DMS 273 (cell line): Measurements from ENCODE around the gene MPC1L.

ENCODE experiments used
- DNase-seq: peaks from one replicate; lab custom pipeline; 2025; ENCODE audit not compliant: unreplicated experiment; lab: John Stamatoyannopoulos, UW

Gene MPC1L

GRCh38 chrX:40625294-40625693, 2.1 kb downstream of the MPC1L start:
- DNase-seq, result no peak

GRCh38 chrX:40628506-40628905, 5.3 kb downstream of the MPC1L start:
- no peak for DNase-seq

GRCh38 chrX:40632199-40632598, 9.0 kb downstream of the MPC1L start:
- no peak for DNase-seq

GRCh38 chrX:40637687-40638086, 14.5 kb downstream of the MPC1L start:
- no peak for DNase-seq

GRCh38 chrX:40644176-40644575, 20.9 kb downstream of the MPC1L start:
- no peak for DNase-seq

- peak; percentile 38 for DNase-seq
These were observed 21.7 kb downstream of the MPC1L start for GRCh38 chrX:40644821-40645358.

- peak; percentile 52 for DNase-seq
These were observed 23.5 kb downstream of the MPC1L start for GRCh38 chrX:40646489-40647306.

GRCh38 chrX:40647307-40648197, 24.3 kb downstream of the MPC1L start, which contains the start of gene CXorf38:
CXorf38 (minus strand) TSS chrX:40647561; CDS start chrX:40647520, 41 bp downstream.
- DNase-seq, result peak; percentile 95

GRCh38 chrX:40651620-40652223, 28.5 kb downstream of the MPC1L start:
- peak; percentile 89 for DNase-seq

- no peak for DNase-seq
These were observed 29.4 kb downstream of the MPC1L start for GRCh38 chrX:40652664-40653063.

GRCh38 chrX:40653535-40653934, 30.3 kb downstream of the MPC1L start:
- DNase-seq, result no peak

- no peak for DNase-seq
These were observed 37.2 kb downstream of the MPC1L start for GRCh38 chrX:40660381-40660780.

- no peak for DNase-seq
These were observed 38.3 kb downstream of the MPC1L start for GRCh38 chrX:40661489-40661888.

GRCh38 chrX:40663078-40663740, 40.0 kb downstream of the MPC1L start:
- DNase-seq, result no peak

GRCh38 chrX:40663880-40664630, 40.8 kb downstream of the MPC1L start:
- peak; percentile 13 for DNase-seq

- no peak for DNase-seq
These were observed 47.9 kb downstream of the MPC1L start for GRCh38 chrX:40671126-40671525.
